Hepatocyte (in vitro differentiated cells): Measurements from ENCODE around the gene CYP11A1.

ENCODE experiments used
- EZH2 ChIP-seq: fragments of 200-600 bp; sonication (generic); IDR thresholded peaks from 2 replicates; pipeline ENCODE4 v1.6.1; 2016; ENCODE audit warnings: antibody characterized with exemption, mild to moderate bottlenecking, borderline replicate concordance
- TF ChIP-seq, protein P1 (sequence below): fragments of 200-600 bp; sonication (generic); IDR thresholded peaks from 2 replicates; pipeline ENCODE4 v1.5.1; 2016; ENCODE audit warnings: antibody characterized with exemption, mild to moderate bottlenecking; ENCODE audit not compliant: poor library complexity

DNA sequence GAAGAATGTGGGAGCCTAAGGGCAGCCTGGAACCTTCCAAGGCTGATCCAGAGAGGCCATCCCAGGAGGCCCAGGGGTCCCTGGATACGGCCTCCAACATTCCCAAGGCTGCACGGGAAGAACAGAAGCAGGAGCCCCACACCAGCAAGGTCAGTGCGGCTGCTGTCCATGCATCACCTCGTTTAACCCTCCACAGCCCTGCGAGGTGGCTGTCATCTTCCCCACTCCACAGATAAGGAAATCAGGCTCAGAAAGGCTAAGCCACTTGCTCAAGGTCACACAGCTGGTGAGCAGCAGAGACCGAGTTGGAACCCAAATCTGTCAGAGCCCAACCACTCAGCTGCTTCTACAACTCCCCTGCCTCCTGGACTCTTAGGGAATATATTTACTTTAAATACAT is 44.7 kb upstream of the CYP11A1 start:
- TF ChIP-seq, protein P1, sequence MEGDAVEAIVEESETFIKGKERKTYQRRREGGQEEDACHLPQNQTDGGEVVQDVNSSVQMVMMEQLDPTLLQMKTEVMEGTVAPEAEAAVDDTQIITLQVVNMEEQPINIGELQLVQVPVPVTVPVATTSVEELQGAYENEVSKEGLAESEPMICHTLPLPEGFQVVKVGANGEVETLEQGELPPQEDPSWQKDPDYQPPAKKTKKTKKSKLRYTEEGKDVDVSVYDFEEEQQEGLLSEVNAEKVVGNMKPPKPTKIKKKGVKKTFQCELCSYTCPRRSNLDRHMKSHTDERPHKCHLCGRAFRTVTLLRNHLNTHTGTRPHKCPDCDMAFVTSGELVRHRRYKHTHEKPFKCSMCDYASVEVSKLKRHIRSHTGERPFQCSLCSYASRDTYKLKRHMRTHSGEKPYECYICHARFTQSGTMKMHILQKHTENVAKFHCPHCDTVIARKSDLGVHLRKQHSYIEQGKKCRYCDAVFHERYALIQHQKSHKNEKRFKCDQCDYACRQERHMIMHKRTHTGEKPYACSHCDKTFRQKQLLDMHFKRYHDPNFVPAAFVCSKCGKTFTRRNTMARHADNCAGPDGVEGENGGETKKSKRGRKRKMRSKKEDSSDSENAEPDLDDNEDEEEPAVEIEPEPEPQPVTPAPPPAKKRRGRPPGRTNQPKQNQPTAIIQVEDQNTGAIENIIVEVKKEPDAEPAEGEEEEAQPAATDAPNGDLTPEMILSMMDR: no peak
- TF ChIP-seq EZH2: no peak
